Kidney (tissue), 14 donors: ENCODE data around the gene CLEC16A. TPM values are rescaled to one million over a fixed set of nuclear protein-coding genes. Genes with fewer than 3 reads are reported as not detected.
"Not testable (repeated sequence)": the region's sequence is repeated elsewhere in the genome, so short reads cannot be mapped to it uniquely, and the experiment has no call there.

ENCODE experiments used
- DNase-seq, 5 donors: peaks; one replicate each; pipeline ENCODE4 v3.0.0-alpha.2; 2013 to 2020
- FAIRE-seq: peaks from 2 replicates; lab custom pipeline; 2012; peaks lifted over from hg19 to GRCh38; lab: Jason Lieb, UNC
- H3K27ac ChIP-seq, 2 donors: one replicate each; pipeline ENCODE4 v1.7.0; 2013; ENCODE audit warnings: low read depth in 2 of 2, low read length in 2 of 2, inconsistent platforms in 1 of 2
- H3K27me3 ChIP-seq: one replicate; pipeline ENCODE4 v1.7.1; 2013; ENCODE audit warnings: low read length, inconsistent platforms; ENCODE audit not compliant: control insufficient read depth, insufficient read depth
- H3K36me3 ChIP-seq, 3 donors: one replicate each; pipeline versions ENCODE4 v1.7.0 to v1.7.1; 2013; ENCODE audit warnings: low read length in 3 of 3, control low read depth in 1 of 3, inconsistent platforms in 1 of 3; ENCODE audit not compliant: insufficient read depth in 3 of 3, control insufficient read depth in 2 of 3
- H3K4me1 ChIP-seq, 3 donors: one replicate each; pipeline versions ENCODE4 v1.7.0 to v1.7.1; 2013; ENCODE audit warnings: low read length in 3 of 3, inconsistent platforms in 1 of 3, low read depth in 1 of 3; ENCODE audit not compliant: control insufficient read depth in 2 of 3, insufficient read depth in 2 of 3
- H3K4me3 ChIP-seq, 3 donors: one replicate each; pipeline versions ENCODE4 v1.7.0 to v1.8.1; 2013; ENCODE audit warnings: low read length in 3 of 3, control low read depth in 1 of 3, inconsistent platforms in 1 of 3
- H3K9ac ChIP-seq, 3 donors: one replicate each; pipeline versions ENCODE4 v1.7.0 to v1.7.1; 2013; ENCODE audit warnings: low read length in 3 of 3, control low read depth in 1 of 3, inconsistent platforms in 1 of 3
- H3K9me3 ChIP-seq, 3 donors: one replicate each; pipeline versions ENCODE4 v1.7.0 to v1.7.1; 2013; ENCODE audit warnings: low read length in 3 of 3, control low read depth in 1 of 3, inconsistent platforms in 1 of 3; ENCODE audit not compliant: control insufficient read depth in 2 of 3, insufficient read depth in 1 of 3
- CTCF ChIP-seq: IDR thresholded peaks from 3 replicates; pipeline ENCODE4 v1.5.1; 2012; ENCODE audit warnings: mild to moderate bottlenecking, moderate library complexity, borderline replicate concordance; ENCODE audit not compliant: insufficient read depth; ENCODE audit errors: extremely low read depth
- intact Hi-C: fragments of 100-400 bp; cut with DNase I; formaldehyde crosslinking; loops from one replicate; pipeline ENCODE4 v1.11.1; 2022
- polyA plus RNA-seq: library from polyadenylated mRNA; stranded (reverse); fragments of 350-450 nt; fragmentation: Illumina TruSeq; extraction: RNeasy Lipid Tissue Mini Kit (QIAGEN cat#74804); gene quantifications from one replicate; pipeline ENCODE4 v1.2.3, GENCODE V29; 2014; ENCODE audit warnings: low read depth, low replicate concordance; ENCODE audit not compliant: insufficient read depth
- total RNA-seq: library from RNA; stranded (reverse); fragmentation: NEBNext Ultra II Directional; extraction: Animal tissue kit (Norgen Biotek cat#: 25700); gene quantifications from one replicate; pipeline ENCODE4 v1.2.1, GENCODE V29; 2021
- donor health status: control.
- donor health status: control.
- donor health status: control.
- donor health status: control.
- donor health status: control.
- donor health status: DM: yes; HTN: yes; CAD: no.
- donor health status: Normal renal cell carcinoma (clear cell type).

CLEC16A gene
- total and polyA plus RNA-seq, 2 donors from 2014 or later, result 10.8 to 51.9 TPM

- no peak for TF ChIP-seq CTCF
- FAIRE-seq (no peak), DNase-seq (no peak)
- Histone ChIP-seq H3K27ac (no peak overlapping the region), H3K4me3 (no peak overlapping the region), H3K9me3 (no peaks in the 10 kb centered on the region), H3K4me1 (peaks cover 0 to 4% (median 3%) of the 10 kb centered on the region in 3 donors), H3K36me3 (peaks cover 3 to 14% (median 13%) of the 10 kb centered on the region in 3 donors), H3K9ac (no peak overlapping the region), H3K27me3 (no peaks in the 10 kb centered on the region)
- intact Hi-C loops, result loop anchor here (10.0 kb wide), 1 partner anchor 390 kb away; no protein-coding TSS in a partner anchor
Observed at GRCh38 chr16:10964891-10965326, 20.5 kb downstream of the CLEC16A start.

- Histone ChIP-seq H3K9ac (no peak overlapping the region), H3K36me3 (peaks cover 3 to 19% (median 14%) of the 10 kb centered on the region in 3 donors), H3K27ac (no peak overlapping the region), H3K4me1 (peaks cover 0 to 4% (median 3%) of the 10 kb centered on the region in 3 donors), H3K27me3 (no peaks in the 10 kb centered on the region), H3K4me3 (no peak overlapping the region), H3K9me3 (no peaks in the 10 kb centered on the region)
- no peak for DNase-seq
- FAIRE-seq, result no peak
- intact Hi-C loops, result loop anchor here (10.0 kb wide), 1 partner anchor 389 kb away; no protein-coding TSS in a partner anchor
- no peak for TF ChIP-seq CTCF
Observed at GRCh38 chr16:10965440-10966061, 21.2 kb downstream of the CLEC16A start.

- intact Hi-C loops, result loop anchor here (10.0 kb wide), 1 partner anchor 389 kb away; no protein-coding TSS in a partner anchor
- peaks cover 3 to 25% (median 19%) of the 10 kb centered on the region in 3 donors for H3K36me3 ChIP-seq
- peaks cover 0 to 4% (median 3%) of the 10 kb centered on the region in 3 donors for H3K4me1 ChIP-seq
- FAIRE-seq (no peak), DNase-seq (no peak)
- H3K9ac ChIP-seq, result no peak overlapping the region
- H3K9me3 ChIP-seq, result no peaks in the 10 kb centered on the region
- no peak overlapping the region for H3K4me3 ChIP-seq
- no peak overlapping the region for H3K27ac ChIP-seq
- H3K27me3 ChIP-seq, result no peaks in the 10 kb centered on the region
- no peak for TF ChIP-seq CTCF
Observed at GRCh38 chr16:10966129-10966528, 21.8 kb downstream of the CLEC16A start.

GRCh38 chr16:10966559-10966958, 22.2 kb downstream of the CLEC16A start:
- H3K27ac ChIP-seq, H3K4me3 ChIP-seq, DNase-seq, FAIRE-seq, H3K9me3 ChIP-seq, H3K4me1 ChIP-seq, H3K9ac ChIP-seq, H3K27me3 ChIP-seq: not testable (repeated sequence)
- intact Hi-C loops, result loop anchor here (10.0 kb wide), 1 partner anchor 388 kb away; no protein-coding TSS in a partner anchor
- H3K36me3 ChIP-seq, result peaks cover 3 to 26% (median 19%) of the 10 kb centered on the region in 3 donors
